GM12874 (cell line): Measurements from ENCODE around the gene RGS7.

Experiments used
- CTCF ChIP-seq: IDR thresholded peaks from 2 replicates; pipeline ENCODE4 v1.5.1; 2011; ENCODE audit warnings: low read depth, mild to moderate bottlenecking, control low read depth, low read length, moderate library complexity; ENCODE audit not compliant: insufficient read depth

Gene RGS7

GRCh38 chr1:241020851-241021697 lies 335.9 kb downstream of the RGS7 start:
- TF ChIP-seq CTCF: no peak

DNA sequence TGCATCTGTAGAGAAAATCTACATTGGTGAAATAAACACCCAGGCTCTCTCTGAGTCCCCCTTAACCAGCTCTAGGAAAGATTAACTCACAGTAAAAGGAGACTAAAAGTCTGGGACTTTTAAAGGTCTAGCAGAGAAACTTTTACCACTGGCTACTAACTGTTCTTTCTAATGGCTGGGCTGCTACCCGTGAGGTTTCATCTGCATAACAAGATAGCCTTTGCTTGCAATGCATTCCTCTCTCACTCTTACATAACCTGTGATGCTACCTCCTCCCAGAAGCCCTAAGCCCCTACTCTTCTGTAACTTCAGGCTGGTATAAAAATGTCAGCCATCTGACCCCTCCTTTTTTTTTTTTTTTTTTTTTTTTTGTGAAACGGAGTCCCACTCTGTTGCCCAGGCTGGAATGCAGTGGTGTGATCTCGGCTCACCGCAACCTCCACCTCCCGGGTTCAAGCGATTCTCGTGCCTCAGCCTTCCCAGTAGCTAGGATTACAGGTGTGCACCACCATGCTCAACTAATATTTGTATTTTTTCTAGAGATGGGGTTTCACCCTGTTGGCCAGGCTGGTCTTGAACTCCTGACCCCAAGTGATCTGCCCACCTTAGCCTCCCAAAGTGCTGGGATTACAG lies 344.2 kb downstream of the RGS7 start:
- no peak for TF ChIP-seq CTCF

- no peak for TF ChIP-seq CTCF
These were observed 349.3 kb downstream of the RGS7 start for GRCh38 chr1:241007668-241008067.

DNA sequence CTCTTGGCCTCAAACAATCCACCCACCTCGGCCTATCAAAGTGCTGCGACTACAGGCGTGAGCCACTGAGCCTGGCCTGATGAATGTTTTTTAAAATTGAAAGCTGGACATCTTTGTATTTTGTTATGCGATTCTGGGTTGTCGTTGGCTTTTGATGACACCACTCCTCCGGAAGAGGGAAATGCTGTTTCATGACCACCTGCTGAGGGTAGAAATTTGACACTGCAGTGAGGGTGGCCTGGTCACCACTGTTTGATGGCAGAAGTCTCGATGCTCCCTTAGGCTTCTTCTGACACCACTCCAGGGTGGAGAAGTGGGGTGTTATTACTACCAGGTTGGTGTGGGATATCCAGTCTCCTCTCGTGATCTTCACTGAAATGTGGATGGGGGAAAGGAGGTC lies 357.2 kb downstream of the RGS7 start:
- no peak for TF ChIP-seq CTCF

GRCh38 chr1:240998441-240999015 lies 358.5 kb downstream of the RGS7 start:
- TF ChIP-seq CTCF: no peak

DNA sequence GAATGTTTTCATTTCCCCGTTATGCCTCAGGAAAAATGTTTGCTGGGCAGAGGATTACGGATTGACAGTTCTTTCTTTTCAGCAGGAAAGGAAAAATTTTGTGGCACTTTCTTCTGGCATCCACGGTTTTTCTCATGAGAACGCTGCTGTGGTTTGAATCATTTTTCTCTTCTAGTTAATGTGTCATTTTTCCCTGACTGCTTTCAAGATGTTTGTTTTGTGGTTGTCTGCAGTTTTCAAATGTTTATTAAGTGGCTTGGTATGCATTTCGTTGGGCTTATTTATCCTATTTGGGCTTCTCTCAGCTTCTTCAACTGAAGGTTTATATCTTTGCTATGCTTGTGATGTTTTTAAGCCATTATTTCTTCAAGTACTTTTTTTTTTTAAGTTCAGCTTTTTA lies 359.0 kb downstream of the RGS7 start:
- no peak for TF ChIP-seq CTCF

- TF ChIP-seq CTCF: no peak
These were observed 364.0 kb downstream of the RGS7 start for GRCh38 chr1:240993004-240993403.
